ENCODE results near the gene VSTM4.

The VSTM4 gene

DNA sequence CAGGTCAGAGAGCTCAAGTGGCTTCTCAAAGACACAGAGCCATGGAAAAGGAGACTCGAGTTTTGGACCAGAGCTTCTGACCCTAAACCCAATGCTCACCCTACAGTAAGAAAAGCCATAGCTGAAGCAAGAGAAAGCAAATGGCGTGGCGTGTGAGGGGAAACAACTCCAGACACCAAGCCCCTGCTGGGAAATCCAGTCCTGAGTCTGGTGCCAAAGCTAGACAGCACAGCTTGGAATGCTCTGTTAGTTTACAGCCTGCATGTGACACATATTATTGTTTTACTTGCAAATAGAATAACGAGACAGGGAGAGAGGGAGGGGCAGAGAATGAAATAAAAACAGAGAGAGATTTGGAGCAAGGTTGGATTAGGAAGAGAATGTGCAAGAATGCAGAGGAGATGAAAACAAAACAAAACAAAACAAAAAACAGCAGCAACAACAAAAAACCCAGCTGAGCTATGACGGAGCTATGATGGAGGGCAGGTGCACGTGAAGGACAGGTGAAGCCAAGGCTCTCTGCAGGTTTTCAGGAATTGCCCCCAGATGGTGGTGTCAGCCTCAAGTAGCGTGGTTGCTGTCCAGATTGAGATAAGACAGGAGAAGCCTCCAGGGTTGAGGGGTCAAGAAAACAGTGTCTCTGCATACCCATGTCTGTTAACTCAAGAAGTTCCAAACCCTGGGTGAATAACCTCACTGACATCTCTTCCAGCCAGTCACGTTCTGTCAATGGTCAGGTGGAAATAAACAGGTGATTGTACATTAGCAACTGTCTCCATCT, 105.9 kb downstream of the VSTM4 start:
- DNase-seq (ENCODE audit: low read depth): no peak
- no peak overlapping the region for H3K4me3 ChIP-seq (ENCODE audit: low read depth, low read length)
- TF ChIP-seq, protein P1, sequence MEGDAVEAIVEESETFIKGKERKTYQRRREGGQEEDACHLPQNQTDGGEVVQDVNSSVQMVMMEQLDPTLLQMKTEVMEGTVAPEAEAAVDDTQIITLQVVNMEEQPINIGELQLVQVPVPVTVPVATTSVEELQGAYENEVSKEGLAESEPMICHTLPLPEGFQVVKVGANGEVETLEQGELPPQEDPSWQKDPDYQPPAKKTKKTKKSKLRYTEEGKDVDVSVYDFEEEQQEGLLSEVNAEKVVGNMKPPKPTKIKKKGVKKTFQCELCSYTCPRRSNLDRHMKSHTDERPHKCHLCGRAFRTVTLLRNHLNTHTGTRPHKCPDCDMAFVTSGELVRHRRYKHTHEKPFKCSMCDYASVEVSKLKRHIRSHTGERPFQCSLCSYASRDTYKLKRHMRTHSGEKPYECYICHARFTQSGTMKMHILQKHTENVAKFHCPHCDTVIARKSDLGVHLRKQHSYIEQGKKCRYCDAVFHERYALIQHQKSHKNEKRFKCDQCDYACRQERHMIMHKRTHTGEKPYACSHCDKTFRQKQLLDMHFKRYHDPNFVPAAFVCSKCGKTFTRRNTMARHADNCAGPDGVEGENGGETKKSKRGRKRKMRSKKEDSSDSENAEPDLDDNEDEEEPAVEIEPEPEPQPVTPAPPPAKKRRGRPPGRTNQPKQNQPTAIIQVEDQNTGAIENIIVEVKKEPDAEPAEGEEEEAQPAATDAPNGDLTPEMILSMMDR (IDR thresholded peaks at IDR 0.05; ENCODE audit: control insufficient read depth, extremely low read depth, insufficient read depth): no peak

DNA sequence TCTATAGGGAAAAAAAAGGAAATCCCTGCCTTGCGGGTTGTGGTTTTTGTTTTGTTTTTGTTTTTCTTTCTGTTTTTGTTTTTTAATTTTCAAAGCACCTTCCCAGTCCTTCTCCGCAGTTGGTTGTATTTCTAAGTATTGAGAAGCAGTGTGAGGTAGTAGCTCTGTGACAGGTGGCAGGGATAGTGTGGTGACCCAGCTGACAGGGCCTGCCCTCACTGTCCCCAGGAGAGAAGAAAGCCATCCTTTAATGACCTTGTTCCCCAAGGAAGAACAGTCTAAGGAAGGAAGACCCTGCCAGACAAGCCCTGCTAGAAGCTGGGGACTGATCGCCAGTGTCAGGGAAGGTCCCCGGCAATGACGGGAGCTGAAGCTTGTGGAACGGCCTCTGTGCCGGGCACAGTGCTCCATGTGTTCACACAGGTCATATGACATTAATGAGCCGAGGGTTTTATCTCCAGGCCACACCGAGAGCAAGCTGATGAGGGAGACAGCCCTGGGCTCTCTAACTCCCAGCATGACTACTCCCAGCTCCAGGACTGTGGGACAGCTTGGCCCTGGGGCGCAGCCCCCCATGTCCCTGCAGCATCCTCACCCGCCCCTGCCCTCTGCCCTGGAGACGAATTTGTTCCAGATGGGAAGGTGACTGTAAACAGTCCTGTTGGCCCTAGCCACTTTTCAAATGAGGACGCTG, 106.7 kb downstream of the VSTM4 start:
- no peak overlapping the region for H3K4me3 ChIP-seq (ENCODE audit: low read depth, low read length)
- TF ChIP-seq, protein P1 (IDR thresholded peaks at IDR 0.05; ENCODE audit: control insufficient read depth, extremely low read depth, insufficient read depth): no peak
- no peak for DNase-seq (ENCODE audit: low read depth)

DNA sequence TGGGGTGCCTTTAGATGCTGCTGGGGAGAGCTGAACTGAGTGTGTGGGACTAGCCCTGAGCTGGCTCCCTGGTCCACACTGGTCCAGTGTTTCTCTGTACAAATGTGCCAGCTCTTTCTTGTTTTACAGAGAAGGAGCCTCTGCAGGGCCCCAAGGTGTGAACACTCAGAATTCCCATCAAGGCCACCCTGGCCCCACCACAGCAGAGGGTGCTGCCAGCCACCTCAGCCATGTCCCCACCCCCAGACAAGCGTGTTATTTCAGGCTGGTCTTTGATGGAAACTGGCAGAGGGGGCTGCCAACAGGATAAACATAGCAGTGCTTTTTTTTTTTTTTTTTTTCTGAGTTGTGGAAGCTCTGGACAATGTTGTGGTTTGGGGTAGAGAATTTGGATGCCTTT, 107.2 kb downstream of the VSTM4 start:
- H3K4me3 ChIP-seq (ENCODE audit: low read depth, low read length): no peak overlapping the region
- TF ChIP-seq, protein P1 (IDR thresholded peaks at IDR 0.05; ENCODE audit: control insufficient read depth, extremely low read depth, insufficient read depth): no peak
- DNase-seq (ENCODE audit: low read depth): no peak

DNA sequence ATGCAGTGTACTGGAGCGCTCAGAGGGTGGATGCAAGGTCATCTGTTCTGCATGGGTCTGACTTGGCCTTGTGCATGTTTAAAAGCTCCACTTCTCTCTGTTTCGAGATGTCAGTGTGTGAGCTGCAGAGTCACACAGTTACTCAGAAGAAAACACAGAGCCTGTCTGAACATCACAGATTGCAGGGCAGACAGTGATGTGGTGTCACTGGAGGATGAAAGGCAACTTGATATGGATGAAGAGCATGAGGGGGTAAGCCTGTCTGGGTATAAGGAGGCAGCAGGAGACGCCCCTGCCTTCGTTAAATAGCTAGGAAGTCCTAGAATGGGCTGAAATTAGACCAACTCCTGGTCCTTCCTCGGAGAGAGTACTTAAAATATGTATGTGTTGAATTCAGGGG, 108.2 kb downstream of the VSTM4 start:
- DNase-seq (ENCODE audit: low read depth): no peak
- no peak overlapping the region for H3K4me3 ChIP-seq (ENCODE audit: low read depth, low read length)
- TF ChIP-seq, protein P1 (IDR thresholded peaks at IDR 0.05; ENCODE audit: control insufficient read depth, extremely low read depth, insufficient read depth): no peak

DNA sequence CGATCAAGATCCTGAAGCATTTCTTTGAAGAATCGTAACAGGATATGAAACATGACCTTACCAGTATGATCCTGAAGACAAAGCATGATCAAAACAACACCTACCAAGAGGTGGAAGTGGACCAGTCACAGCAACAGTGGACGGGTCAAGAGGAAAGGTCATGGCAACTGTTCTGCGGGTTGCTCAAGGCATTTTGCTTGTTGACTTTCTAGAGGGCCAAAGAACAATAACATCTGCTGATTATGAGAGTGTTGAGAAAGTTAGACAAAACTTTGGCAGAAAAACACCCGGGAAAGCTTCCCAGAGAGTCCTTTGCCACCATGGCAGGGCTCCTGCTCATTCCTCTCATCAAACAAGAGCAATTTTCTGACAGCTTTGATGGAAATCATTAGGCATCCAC, 110.1 kb downstream of the VSTM4 start:
- H3K4me3 ChIP-seq (ENCODE audit: low read depth, low read length): no peak overlapping the region
- TF ChIP-seq, protein P1 (IDR thresholded peaks at IDR 0.05; ENCODE audit: control insufficient read depth, extremely low read depth, insufficient read depth): no peak

DNA sequence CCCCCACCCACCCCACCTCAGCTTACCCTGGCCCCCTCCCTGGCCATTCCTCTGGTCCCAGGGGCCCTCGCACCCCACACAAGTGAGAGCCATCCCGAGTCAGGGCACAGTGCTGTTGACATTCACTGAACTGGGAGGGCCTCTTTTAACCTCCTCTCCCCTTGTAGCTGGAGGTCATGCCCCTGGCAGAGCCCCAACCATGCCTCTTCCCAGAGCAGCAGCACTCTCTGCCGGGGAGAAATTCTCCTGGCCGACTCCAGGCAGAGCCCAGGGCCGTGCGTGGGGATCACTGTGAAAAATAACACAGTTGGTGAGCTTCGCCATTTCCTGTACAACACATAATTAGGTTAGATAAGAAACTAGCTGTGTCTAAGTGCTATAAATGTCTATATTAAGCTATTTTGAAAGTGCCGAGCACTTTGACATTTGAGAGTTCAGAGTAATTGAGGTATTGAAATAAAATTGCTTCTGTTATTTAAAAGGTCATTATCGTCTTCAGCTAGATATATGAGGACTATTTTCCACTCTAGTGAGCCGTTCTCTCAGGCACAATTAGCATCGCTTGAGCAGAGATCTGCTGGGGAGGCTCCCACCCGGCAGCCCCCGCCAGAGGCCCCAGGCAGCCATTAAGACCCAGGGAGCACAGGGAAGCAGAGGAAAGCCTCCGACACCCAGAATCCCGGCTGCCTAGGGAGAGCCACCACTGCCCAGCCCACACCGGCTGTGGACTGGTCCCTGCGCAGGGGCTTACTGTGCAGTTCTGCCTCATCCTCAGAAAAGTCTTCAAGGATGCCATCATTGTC, 113.3 kb downstream of the VSTM4 start:
- DNase-seq (ENCODE audit: low read depth): no peak
- TF ChIP-seq, protein P1 (IDR thresholded peaks at IDR 0.05; ENCODE audit: control insufficient read depth, extremely low read depth, insufficient read depth): no peak
- H3K4me3 ChIP-seq (ENCODE audit: low read depth, low read length): no peak overlapping the region

More for the DNA sequence above, 110.1 kb downstream of the VSTM4 start:
- DNase-seq (ENCODE audit: low read depth): no peak

Measured in LNCaP clone FGC (cell line).